ENCODE data around the gene OR6S1. TPM values are rescaled to one million over a fixed set of nuclear protein-coding genes. Genes with fewer than 3 reads are reported as not detected.

OR6S1 gene
- total and polyA plus RNA-seq, 2 of the 8 experiments (the other 6 are each of a cell fraction or from before 2014, with no cell fraction given) = not detected

GRCh38 chr14:20642182-20642581 is 691 bp upstream of the OR6S1 start (continued):
- no peak for TF ChIP-seq SP1 (IDR thresholded peaks at IDR 0.05; ENCODE audit: low read depth, low read length)
